ENCODE data around the gene SV2A. TPM values are rescaled to one million over a fixed set of nuclear protein-coding genes. Genes with fewer than 3 reads are reported as not detected.

The SV2A gene
- total and polyA plus RNA-seq, 7 donors = 0.13 to 0.48 (median 0.17) TPM

GRCh38 chr1:149899460-149900284 lies 18.0 kb downstream of the SV2A start, which contains the start of gene BOLA1:
Gene BOLA1 (plus strand): TSS chr1:149899568. CDS start chr1:149900060, 492 bp downstream.
- Histone ChIP-seq H3K36me3 (ENCODE audit: insufficient read depth in 1 of 2, low read depth in 1 of 2) (no peaks in the 10 kb centered on the region), H3K4me3 (peak within 1 kb of the TSS; percentile 83), H3K9me3 (no peaks in the 10 kb centered on the region), H3K27me3 (ENCODE audit: insufficient read depth in 3 of 3, low read length in 2 of 3) (no peaks in the 10 kb centered on the region), H3K27ac (peak within 1 kb of the TSS; percentile 89), H3K4me1 (peaks cover 5% of the 10 kb centered on the region)
- peak; percentile 94 to 96 for DNase-seq
- ATAC-seq = peak; percentile 97 to 100 (median 99)
- WGBS, 3 donors = 3% methylated on average over 62 to 65 of the region's 65 CpGs
- intact Hi-C loops (cut with DNase I) = no loop called here
- TF ChIP-seq CTCF (IDR thresholded peaks at IDR 0.05) = no peak

GRCh38 chr1:149896575-149896974 lies 21.1 kb downstream of the SV2A start:
- Histone ChIP-seq H3K27ac (no peak overlapping the region), H3K4me3 (no peak overlapping the region), H3K27me3 (ENCODE audit: insufficient read depth in 3 of 3, low read length in 2 of 3) (no peaks in the 10 kb centered on the region), H3K4me1 (peaks cover 5% of the 10 kb centered on the region), H3K36me3 (ENCODE audit: insufficient read depth in 1 of 2, low read depth in 1 of 2) (no peaks in the 10 kb centered on the region), H3K9me3 (no peaks in the 10 kb centered on the region)
- no peak for ATAC-seq
- WGBS, 3 donors = 82 to 99% (median 94%) methylated on average over 4 of the region's 4 CpGs
- TF ChIP-seq CTCF (IDR thresholded peaks at IDR 0.05) = no peak
- intact Hi-C loops (cut with DNase I) = no loop called here
- DNase-seq = no peak

- peak overlapping the region; percentile 98 for H3K27ac ChIP-seq
These were observed 28.7 kb downstream of the SV2A start for GRCh38 chr1:149888999-149889289.

GRCh38 chr1:149888247-149888998 lies 29.2 kb downstream of the SV2A start:
- peak overlapping the region; percentile 79 for H3K4me3 ChIP-seq
- H3K27me3 ChIP-seq (ENCODE audit: insufficient read depth in 3 of 3, low read length in 2 of 3) = no peaks in the 10 kb centered on the region
- ATAC-seq = peak; percentile 48 to 60 (median 54)
- 2 to 3% (median 2%) methylated on average over 28 of the region's 28 CpGs for WGBS, 3 donors
- peak; percentile 44 for TF ChIP-seq CTCF (IDR thresholded peaks at IDR 0.05)
- H3K4me1 ChIP-seq = peaks cover 16% of the 10 kb centered on the region
- no peaks in the 10 kb centered on the region for H3K36me3 ChIP-seq (ENCODE audit: insufficient read depth in 1 of 2, low read depth in 1 of 2)
- intact Hi-C loops (cut with DNase I) = loop anchor here in 1 of 2 donors (10.0 kb wide), 1 partner anchor 166 kb away; no protein-coding TSS in a partner anchor
- H3K9me3 ChIP-seq = no peaks in the 10 kb centered on the region
- peak overlapping the region; percentile 98 for H3K27ac ChIP-seq
- peak; percentile 80 to 92 for DNase-seq

More at GRCh38 chr1:149888999-149889289, 28.7 kb downstream of the SV2A start:
- no peak for TF ChIP-seq CTCF (IDR thresholded peaks at IDR 0.05)
- ATAC-seq (no peak), DNase-seq (peak in 1 of 2 donors; percentile 33)
- Histone ChIP-seq H3K36me3 (ENCODE audit: insufficient read depth in 1 of 2, low read depth in 1 of 2) (no peaks in the 10 kb centered on the region), H3K4me1 (peaks cover 11% of the 10 kb centered on the region), H3K27me3 (ENCODE audit: insufficient read depth in 3 of 3, low read length in 2 of 3) (no peaks in the 10 kb centered on the region), H3K4me3 (peak overlapping the region; percentile 79), H3K9me3 (no peaks in the 10 kb centered on the region)
- intact Hi-C loops (cut with DNase I) = loop anchor here in 1 of 2 donors (10.0 kb wide), 1 partner anchor 166 kb away; no protein-coding TSS in a partner anchor
- 12 to 21% (median 12%) methylated on average over 6 of the region's 6 CpGs for WGBS, 3 donors
